ENCODE data around the gene RNASE2.
A peak's percentile ranks its signal among the peaks of the same experiment; 100 is the strongest.
"Not testable (repeated sequence)": the region's sequence is repeated elsewhere in the genome, so short reads cannot be mapped to it uniquely, and the experiment has no call there.

RNASE2 gene

GRCh38 chr14:20954736-20955537, at the start of gene RNASE2:
Gene RNASE2 (plus strand): TSS chr14:20955487. CDS start chr14:20955772, 285 bp downstream.
- DNase-seq, result not testable (repeated sequence)

DNA sequence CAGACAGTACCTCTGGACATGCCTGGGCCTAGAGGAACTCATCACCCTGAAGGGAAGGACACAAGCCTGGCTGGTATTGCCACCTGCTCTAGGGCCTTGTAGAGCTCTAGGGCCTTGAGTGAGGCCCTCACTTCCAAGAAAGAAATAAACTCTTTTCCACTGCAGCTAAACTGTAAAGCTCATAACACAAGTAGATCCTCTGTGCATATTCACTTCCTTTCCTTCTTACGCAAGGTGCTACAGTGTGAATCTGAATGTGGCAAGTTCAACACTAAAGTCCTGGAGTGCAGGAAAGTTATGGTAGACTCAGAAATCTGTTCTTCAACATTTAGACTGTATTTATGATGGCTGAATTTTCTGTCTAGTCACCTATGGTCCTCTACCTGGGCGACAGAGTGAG, 49.6 kb upstream of the RNASE2 start:
- no peak for DNase-seq

DNA sequence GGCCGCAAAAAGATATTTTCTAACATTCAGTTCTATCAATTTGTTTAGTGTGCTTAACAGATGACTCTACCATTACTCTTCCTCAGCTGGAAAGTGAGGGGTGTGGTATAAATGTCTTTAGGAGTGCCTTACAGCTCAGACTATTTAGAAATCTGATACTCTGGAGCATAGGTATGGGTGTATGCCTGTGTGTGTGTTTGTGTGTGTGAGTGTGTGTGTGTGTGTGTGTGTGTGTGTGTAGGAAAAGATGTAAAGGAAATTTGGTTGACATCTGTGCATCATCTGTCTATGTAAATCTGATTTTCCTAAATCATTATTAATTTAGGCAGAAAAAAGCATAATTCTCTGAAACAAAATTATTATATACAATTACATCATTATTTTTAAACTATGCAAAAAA, 48.1 kb upstream of the RNASE2 start:
- DNase-seq, result no peak

- not testable (repeated sequence) for DNase-seq
Observed at GRCh38 chr14:20910822-20911221, 44.5 kb upstream of the RNASE2 start.

GRCh38 chr14:20919038-20919756, 36.1 kb upstream of the RNASE2 start:
- not testable (repeated sequence) for DNase-seq

DNA sequence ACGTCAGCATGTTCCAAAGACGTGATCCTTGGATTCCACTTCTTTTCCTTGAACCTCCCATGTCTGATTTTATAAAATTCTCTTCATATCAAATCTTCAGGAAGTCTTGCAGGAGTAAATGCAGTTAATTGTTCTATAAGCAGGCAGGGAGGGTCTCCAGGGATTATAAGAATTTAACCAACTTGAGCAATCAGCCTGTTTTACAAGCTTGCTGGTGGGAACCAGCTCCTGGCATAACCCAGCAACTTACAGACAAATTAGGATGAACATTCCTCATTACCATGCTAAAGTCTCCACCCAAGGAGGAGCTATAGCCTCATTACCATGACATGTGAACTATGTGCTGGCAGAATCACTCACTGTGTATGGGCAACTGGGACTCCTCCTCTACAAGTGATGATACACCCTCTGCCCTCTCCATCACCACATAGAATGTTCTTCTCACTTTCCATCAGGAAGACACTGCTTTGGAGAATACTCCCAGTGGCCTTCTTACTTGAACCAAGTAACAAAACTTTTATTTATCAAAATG, 31.5 kb upstream of the RNASE2 start:
- not testable (repeated sequence) for DNase-seq

DNA sequence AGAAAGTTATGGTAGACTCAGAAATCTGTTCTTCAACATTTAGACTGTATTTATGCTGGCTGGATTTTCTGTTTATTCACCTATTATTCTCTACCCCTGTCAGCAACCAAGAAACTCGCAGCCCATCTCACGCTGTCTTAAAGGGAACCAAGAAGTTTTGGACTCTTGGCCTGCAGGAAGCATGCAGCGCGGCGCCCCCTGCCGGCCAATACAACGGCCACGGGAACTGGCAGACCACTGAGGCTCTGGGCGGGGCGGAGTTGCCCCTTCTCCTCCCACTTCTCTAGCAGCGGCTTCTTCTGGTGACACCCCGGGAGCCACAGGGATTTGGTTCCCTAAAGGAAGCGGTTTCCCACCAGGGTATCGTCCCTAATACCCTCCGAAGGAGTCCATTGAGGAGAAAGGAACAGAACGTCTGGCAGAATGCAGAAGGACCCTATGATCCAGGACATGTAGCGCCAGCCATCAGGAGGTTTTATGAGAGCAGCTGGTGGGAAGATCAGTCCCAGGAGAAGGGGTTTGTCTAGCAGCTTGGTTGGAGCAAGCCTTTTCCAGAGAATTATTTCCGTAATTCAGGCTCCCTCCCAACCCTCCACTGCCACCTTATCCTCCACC, 21.0 kb upstream of the RNASE2 start:
- DNase-seq, result no peak

DNA sequence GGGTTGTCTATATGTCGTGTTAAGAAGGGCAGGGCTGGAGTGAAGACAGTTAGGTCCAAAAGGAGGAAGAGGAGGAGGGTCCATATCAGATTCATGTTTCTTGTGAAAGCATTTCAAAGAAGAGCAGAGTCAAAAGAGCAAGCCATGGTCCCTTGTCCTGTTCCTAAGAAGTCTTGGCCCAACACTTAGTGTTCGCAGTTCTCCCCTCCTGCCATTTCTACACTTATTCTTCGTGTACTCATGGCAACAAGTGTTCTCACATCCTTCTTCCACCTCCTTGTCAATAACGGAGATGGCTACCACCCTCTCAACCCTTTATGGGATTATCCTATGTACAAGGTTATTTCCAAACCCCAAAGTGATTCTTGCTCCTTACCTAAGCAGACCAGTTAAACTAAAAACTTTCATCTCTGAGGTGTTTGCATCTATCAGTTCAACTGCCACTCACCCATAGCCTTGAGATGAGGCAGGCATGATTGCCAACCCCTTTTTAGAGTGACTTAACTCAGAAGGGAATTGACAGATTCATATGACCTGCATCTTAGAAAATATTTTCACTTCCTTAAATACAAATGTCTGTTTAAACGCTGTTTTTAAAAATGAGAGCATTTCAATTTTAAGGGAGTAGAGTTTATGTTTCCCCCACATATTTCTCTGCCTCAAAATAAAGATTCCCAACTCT, 19.8 kb upstream of the RNASE2 start:
- DNase-seq, result no peak

- not testable (repeated sequence) for DNase-seq
Observed at GRCh38 chr14:20945146-20945545, 10.1 kb upstream of the RNASE2 start.

DNA sequence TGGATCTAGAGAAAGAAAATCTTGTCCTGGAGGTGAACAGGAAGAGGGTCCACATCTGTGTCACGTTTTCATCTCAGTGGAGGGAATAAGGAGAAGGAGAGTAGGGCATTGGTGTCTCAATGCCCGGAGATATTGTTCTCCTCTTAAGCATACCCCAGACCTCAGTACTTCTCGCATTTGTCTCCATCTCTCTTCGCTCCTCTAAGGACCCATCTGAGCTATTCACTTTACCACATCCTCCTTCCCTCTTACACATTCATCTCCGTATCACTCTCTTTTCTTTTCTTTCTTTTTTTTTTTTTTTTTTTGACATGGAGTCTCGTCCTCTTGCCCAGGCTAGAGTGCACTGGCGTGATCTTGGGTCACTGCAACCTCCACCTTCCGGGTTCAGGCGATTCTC, 8.6 kb upstream of the RNASE2 start:
- DNase-seq, result not testable (repeated sequence)

DNA sequence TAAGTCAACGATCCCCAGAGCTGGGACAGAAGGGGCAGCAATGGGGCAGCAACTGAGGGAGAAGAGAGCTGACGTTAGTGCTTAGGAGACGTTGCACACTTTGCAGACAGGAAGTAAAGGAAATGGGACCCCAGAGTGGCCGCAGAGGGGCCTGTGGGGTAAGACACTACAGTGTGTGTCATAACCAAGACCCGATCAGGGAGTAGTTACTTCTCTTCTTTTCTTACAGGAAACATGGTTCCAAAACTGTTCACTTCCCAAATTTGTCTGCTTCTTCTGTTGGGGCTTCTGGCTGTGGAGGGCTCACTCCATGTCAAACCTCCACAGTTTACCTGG, 219 bp downstream of the RNASE2 start:
- not testable (repeated sequence) for DNase-seq

DNA sequence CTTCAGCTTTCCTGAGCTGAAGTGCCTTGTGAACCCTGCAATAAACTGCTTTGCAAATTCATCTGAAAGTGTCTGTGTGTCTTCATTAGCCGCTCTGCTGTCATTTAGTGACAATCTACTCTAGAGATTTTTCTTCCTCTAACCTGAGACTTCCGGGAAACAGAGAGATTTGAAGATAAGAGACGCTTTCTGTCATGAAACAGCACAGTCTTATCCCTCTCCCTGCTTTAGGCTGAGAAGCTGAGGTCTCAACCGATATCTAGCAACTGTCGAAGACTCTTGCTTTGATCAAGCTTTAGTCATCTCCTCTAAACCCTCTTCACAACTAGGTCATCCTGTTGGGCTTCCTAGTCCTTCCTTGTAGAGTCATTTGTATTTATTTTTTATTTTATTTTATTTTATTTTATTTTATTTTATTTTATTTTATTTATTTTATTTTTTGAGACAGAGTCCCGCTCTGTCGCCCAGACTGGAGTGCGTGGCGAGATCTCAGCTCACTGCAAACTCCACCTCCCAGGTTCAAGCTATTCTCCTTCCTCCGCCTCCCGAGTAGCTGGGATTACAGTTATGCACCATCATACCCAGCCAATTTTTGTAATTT, 1.2 kb downstream of the RNASE2 start:
- no peak for DNase-seq

GRCh38 chr14:20958946-20959345, 3.7 kb downstream of the RNASE2 start:
- DNase-seq, result not testable (repeated sequence)

DNA sequence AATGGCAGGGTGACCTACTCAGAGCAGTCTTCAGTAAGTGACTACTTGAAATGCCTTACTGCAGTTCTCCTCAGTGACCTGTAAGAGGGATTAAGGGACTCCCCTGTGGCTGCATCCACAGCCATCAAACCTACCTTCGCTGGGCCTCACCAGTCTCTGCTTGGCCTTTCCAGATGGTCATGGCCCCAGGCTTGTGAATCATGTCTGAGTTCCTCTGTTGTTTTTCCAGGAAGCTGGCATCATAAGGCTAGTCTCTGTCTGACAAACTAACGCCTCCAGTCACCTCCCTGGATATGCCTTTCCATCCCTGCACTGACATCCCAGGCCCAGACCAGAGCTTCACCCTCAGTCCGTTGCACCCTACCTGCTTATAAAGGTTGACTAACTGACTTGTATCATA, 14.0 kb downstream of the RNASE2 start:
- no peak for DNase-seq

DNA sequence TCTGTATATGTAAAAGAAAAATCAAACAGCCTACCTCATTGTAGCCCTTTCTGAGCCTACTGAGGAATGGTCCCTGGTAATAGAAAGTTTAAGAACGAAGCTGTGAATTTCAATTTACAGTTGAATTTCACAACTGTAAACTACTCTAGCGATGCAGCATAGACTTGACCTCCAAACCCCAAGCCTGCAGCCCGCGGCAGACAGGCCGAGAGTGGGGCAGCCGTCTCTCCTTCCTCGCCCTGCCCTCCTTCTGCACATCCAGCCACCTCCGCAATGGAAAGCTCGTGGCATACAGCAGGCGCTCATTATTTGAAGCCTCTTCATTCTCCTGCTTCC, 15.3 kb downstream of the RNASE2 start:
- DNase-seq, result no peak

DNA sequence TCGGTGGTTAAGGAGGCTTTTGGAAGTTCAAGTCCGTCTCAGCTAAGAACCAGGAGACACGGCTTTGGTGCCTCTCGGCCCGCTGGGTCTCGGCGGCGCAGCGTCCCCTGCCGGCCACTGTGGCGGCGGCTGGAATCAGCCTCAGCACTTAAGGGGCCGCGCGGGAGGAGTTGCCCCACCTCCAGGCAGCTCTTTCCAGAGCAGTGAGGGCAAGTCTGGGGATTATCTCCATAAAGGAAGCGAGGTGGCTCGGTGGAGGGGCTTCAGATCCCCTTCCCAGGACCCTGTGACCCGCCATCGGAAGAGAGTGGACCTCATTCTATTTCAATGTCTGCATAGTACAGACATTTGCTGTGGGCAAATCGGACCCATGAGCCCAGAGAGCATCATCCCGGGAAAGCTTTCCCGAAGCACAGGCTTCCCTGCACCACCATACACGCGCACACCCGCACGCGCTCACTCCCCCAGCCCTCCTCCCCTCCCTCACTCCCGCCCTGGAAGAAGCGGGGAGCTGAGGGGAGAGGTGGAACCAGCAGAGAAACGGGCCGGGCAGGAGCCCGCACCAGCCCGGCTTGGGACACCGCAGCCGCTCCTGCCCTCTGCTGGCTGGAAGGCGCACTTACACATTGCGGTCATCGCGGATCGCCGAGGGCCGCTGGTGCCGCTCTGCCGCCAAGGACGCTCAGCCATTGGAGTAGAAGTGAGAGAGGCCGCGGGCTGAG, 15.9 kb downstream of the RNASE2 start:
- peak; percentile 82 for DNase-seq

DNA sequence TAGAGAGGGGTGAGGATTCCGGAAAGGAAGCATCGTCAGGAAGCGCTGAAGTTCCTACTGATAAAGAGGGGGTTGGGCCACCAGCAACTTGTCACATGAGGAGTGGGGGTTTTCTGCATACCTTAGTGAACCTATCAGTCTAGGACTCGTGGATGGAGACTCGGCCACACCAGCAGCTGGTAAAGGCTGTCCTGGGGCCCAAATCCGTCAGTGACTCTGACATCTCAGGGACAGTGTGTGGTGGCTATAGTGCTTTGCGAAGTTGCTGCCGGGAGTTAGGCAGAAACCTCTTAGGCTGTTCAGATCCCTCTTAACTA, 16.4 kb downstream of the RNASE2 start:
- no peak for DNase-seq

GRCh38 chr14:20973501-20973900, 18.2 kb downstream of the RNASE2 start:
- no peak for DNase-seq

- DNase-seq, result no peak
Observed at GRCh38 chr14:20976291-20976690, 21.0 kb downstream of the RNASE2 start.

- no peak for DNase-seq
Observed at GRCh38 chr14:20978687-20979086, 23.4 kb downstream of the RNASE2 start.

DNA sequence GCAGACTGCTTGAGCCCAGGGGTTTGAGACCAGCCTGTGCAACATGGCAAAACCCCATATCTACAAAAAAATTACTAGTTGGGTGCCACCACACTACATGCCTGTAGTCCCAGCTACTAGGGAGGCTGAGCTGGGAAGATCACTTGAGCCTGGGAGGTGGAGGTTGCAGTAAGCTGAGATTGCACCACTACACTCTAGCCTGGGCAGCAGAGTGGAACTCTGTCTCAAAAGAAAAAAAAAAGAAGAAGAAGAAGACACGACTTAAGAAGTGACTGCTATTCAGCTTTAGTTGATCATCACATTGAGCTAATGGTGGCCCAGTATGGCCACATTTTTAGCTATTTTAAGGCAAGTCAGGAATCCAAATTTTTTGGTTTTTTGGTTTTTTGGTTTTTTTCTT, 25.6 kb downstream of the RNASE2 start:
- no peak for DNase-seq

GRCh38 chr14:20982646-20983369, 27.5 kb downstream of the RNASE2 start:
- no peak for DNase-seq
